Measurements from ENCODE around the gene ANKAR. TPM values are rescaled to one million over a fixed set of nuclear protein-coding genes. Genes with fewer than 3 reads are reported as not detected.

The ANKAR gene
- total RNA-seq, 2 experiments from 2014 or later = 2.0 to 2.9 TPM

DNA sequence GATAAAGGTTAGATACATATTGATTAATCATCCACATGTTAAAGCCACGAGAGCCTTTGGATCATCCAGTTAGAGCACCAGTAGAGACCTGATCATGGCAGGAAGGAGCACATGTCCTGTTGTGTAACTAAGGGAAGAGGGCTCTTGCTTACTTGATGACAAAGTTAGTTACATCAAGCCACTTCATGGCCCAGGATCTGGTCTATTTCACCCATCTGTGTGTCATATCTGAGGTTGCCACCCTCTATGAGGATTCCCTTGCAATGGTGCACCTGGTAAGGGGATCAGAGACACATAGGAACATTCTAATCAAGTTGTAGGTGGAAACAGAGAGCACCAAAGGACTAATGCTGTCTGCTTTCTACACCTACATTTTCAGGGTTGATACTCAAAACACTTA lies 6.7 kb downstream of the ANKAR start:
- TF ChIP-seq, protein P1, sequence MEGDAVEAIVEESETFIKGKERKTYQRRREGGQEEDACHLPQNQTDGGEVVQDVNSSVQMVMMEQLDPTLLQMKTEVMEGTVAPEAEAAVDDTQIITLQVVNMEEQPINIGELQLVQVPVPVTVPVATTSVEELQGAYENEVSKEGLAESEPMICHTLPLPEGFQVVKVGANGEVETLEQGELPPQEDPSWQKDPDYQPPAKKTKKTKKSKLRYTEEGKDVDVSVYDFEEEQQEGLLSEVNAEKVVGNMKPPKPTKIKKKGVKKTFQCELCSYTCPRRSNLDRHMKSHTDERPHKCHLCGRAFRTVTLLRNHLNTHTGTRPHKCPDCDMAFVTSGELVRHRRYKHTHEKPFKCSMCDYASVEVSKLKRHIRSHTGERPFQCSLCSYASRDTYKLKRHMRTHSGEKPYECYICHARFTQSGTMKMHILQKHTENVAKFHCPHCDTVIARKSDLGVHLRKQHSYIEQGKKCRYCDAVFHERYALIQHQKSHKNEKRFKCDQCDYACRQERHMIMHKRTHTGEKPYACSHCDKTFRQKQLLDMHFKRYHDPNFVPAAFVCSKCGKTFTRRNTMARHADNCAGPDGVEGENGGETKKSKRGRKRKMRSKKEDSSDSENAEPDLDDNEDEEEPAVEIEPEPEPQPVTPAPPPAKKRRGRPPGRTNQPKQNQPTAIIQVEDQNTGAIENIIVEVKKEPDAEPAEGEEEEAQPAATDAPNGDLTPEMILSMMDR (conservative IDR thresholded peaks at IDR 0.05; ENCODE audit: low read length) = no peak
- TF ChIP-seq EZH2phosphoT487 (IDR thresholded peaks at IDR 0.05; ENCODE audit: borderline replicate concordance, low read depth, low read length) = no peak
- no peaks in the 10 kb centered on the region for H3K79me2 ChIP-seq (ENCODE audit: insufficient read depth, low read depth, low read length)
- no peak overlapping the region for H3K4me3 ChIP-seq (ENCODE audit: low read depth, low read length, poor library complexity, severe bottlenecking)
- BruUV-seq (replicated peaks) = no TSS peak
- DNase-seq (ENCODE audit: low spot score) = no peak
- H2AFZ ChIP-seq (ENCODE audit: low read length) = no peak overlapping the region
- peaks cover 9% of the 10 kb centered on the region; the same call in 1 of the 2 replicates for H3K9me3 ChIP-seq (ENCODE audit: low read length)
- POLR2A ChIA-PET = interaction anchor here (0.6 kb wide), 1 partner anchor 11 kb away, joined by 4 read pairs; no protein-coding TSS in a partner anchor
- H4K20me1 ChIP-seq (ENCODE audit: insufficient read depth, low read length) = no peaks in the 10 kb centered on the region
- H3K4me2 ChIP-seq (ENCODE audit: low read length) = no peak overlapping the region
- no peaks in the 10 kb centered on the region for H3K4me1 ChIP-seq (ENCODE audit: insufficient read depth, low read length, poor library complexity, severe bottlenecking)
- H3K9me2 ChIP-seq (ENCODE audit: insufficient read depth, low read length) = no peaks in the 10 kb centered on the region
- no peak overlapping the region for H3K27ac ChIP-seq (ENCODE audit: low read depth, low read length, poor library complexity, severe bottlenecking)
- H3K36me3 ChIP-seq (ENCODE audit: insufficient read depth, low read length) = peaks cover 10% of the 10 kb centered on the region
- CTCF ChIA-PET (ENCODE audit: unreplicated experiment) = no interaction called here
- intact Hi-C loops (cut with micrococcal nuclease; ENCODE audit: unreplicated experiment) = no loop called here

DNA sequence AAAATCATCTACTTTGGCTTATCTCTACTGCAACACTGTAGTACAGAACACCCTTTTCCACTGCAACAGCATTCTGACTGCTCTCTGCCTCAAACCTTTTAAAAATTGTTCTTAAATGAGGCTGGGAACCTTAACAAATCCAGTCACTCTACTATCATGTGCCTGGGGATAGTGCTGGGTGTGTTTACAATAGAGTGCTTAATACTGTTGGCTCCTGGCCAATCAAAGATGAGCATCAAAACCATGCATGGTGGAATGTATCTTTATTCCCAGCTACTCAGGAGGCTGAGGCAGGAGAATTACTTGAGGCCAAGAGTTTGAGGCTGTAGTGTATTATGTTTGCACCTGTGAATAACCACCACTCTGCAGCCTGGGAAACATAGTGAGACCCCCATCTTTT lies 7.4 kb downstream of the ANKAR start:
- peaks cover 9% of the 10 kb centered on the region; the same call in 1 of the 2 replicates for H3K9me3 ChIP-seq (ENCODE audit: low read length)
- no peak overlapping the region for H3K27ac ChIP-seq (ENCODE audit: low read depth, low read length, poor library complexity, severe bottlenecking)
- H3K4me1 ChIP-seq (ENCODE audit: insufficient read depth, low read length, poor library complexity, severe bottlenecking) = no peaks in the 10 kb centered on the region
- no peak overlapping the region for H3K4me3 ChIP-seq (ENCODE audit: low read depth, low read length, poor library complexity, severe bottlenecking)
- H2AFZ ChIP-seq (ENCODE audit: low read length) = no peak overlapping the region
- peaks cover 6% of the 10 kb centered on the region; the same call in 1 of the 2 replicates for H3K36me3 ChIP-seq (ENCODE audit: insufficient read depth, low read length)
- TF ChIP-seq EZH2phosphoT487 (IDR thresholded peaks at IDR 0.05; ENCODE audit: borderline replicate concordance, low read depth, low read length) = no peak
- TF ChIP-seq, protein P1 (conservative IDR thresholded peaks at IDR 0.05; ENCODE audit: low read length) = no peak
- H3K4me2 ChIP-seq (ENCODE audit: low read length) = no peak overlapping the region
- no peaks in the 10 kb centered on the region for H4K20me1 ChIP-seq (ENCODE audit: insufficient read depth, low read length)
- intact Hi-C loops (cut with micrococcal nuclease; ENCODE audit: unreplicated experiment) = no loop called here
- BruUV-seq (replicated peaks) = no TSS peak
- ChIA-PET CTCF (ENCODE audit: unreplicated experiment) (no interaction called here), POLR2A (no interaction called here)
- no peaks in the 10 kb centered on the region for H3K79me2 ChIP-seq (ENCODE audit: insufficient read depth, low read depth, low read length)
- no peak for DNase-seq (ENCODE audit: low spot score)
- H3K9me2 ChIP-seq (ENCODE audit: insufficient read depth, low read length) = no peaks in the 10 kb centered on the region

DNA sequence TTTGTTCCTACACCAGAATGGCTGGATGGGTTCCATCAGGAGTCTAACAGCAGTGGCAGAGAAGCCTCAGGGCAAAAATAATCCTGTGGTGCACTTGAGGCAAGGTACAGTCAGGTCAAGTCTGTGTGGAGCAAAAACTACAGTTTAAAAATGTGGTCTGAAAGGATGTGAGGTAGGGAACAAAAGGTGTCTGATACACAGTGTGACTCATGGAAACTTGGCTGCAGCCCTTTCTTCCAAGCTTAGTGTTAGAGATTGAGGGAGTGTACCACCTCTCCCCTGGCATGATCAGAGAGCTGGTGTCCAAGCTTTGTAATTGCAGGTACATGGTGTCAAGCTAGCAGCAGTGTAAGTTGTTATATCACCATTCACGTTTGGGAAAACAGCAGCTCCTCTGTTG lies 8.9 kb downstream of the ANKAR start:
- Histone ChIP-seq H3K79me2 (ENCODE audit: insufficient read depth, low read depth, low read length) (no peaks in the 10 kb centered on the region), H3K4me3 (ENCODE audit: low read depth, low read length, poor library complexity, severe bottlenecking) (no peak overlapping the region), H3K9me3 (ENCODE audit: low read length) (peaks cover 4% of the 10 kb centered on the region; the same call in 1 of the 2 replicates), H3K4me1 (ENCODE audit: insufficient read depth, low read length, poor library complexity, severe bottlenecking) (no peaks in the 10 kb centered on the region), H3K36me3 (ENCODE audit: insufficient read depth, low read length) (peaks cover under 1% of the 10 kb centered on the region; the same call in 1 of the 2 replicates), H3K27ac (ENCODE audit: low read depth, low read length, poor library complexity, severe bottlenecking) (no peak overlapping the region), H4K20me1 (ENCODE audit: insufficient read depth, low read length) (no peaks in the 10 kb centered on the region), H3K4me2 (ENCODE audit: low read length) (no peak overlapping the region), H3K9me2 (ENCODE audit: insufficient read depth, low read length) (no peaks in the 10 kb centered on the region), H2AFZ (ENCODE audit: low read length) (no peak overlapping the region)
- DNase-seq (ENCODE audit: low spot score) = no peak
- BruUV-seq (replicated peaks) = no TSS peak
- intact Hi-C loops (cut with micrococcal nuclease; ENCODE audit: unreplicated experiment) = no loop called here
- POLR2A ChIA-PET = interaction anchor here (0.8 to 2.1 kb wide), 3 partner anchors 12 to 25 kb away, joined by 4 to 8 read pairs (median 4); partner anchors contain the start of gene ASNSD1
- CTCF ChIA-PET (ENCODE audit: unreplicated experiment) = interaction anchor here (0.9 to 1.0 kb wide), 2 partner anchors 12 to 27 kb away, joined by 3 read pairs; no protein-coding TSS in a partner anchor
- TF ChIP-seq EZH2phosphoT487 (IDR thresholded peaks at IDR 0.05; ENCODE audit: borderline replicate concordance, low read depth, low read length) = no peak
- TF ChIP-seq, protein P1 (conservative IDR thresholded peaks at IDR 0.05; ENCODE audit: low read length) = no peak

Data from OCI-LY7 (cell line).